KMS-11 (cell line): ENCODE measurements around the gene EXOC3L1.

Source experiments
- H2AFZ ChIP-seq: fragments of 200-600 bp; sonication (generic); 2 replicates; pipeline ENCODE4 v1.6.1; 2016; ENCODE audit warnings: antibody characterized with exemption, mixed run types, low read depth
- H3K27ac ChIP-seq: fragments of 200-600 bp; sonication (generic); 2 replicates; pipeline ENCODE4 v1.6.1; 2016; ENCODE audit warnings: mild to moderate bottlenecking, mixed run types
- H3K27me3 ChIP-seq: fragments of 200-600 bp; sonication (generic); 2 replicates; pipeline ENCODE4 v1.6.1; 2017; ENCODE audit warnings: mild to moderate bottlenecking, low read depth, mixed run types, moderate library complexity; ENCODE audit not compliant: insufficient read depth
- H3K36me3 ChIP-seq: fragments of 200-600 bp; sonication (generic); 2 replicates; pipeline ENCODE4 v1.6.1; 2017; ENCODE audit warnings: mild to moderate bottlenecking, mixed run types; ENCODE audit not compliant: insufficient read depth
- H3K4me1 ChIP-seq: fragments of 200-600 bp; sonication (generic); 2 replicates; pipeline ENCODE4 v1.6.1; 2016; ENCODE audit warnings: mild to moderate bottlenecking, low read depth, mixed run types; ENCODE audit not compliant: poor library complexity, severe bottlenecking
- H3K4me2 ChIP-seq: fragments of 200-600 bp; sonication (generic); 2 replicates; pipeline ENCODE4 v1.7.0; 2016; ENCODE audit warnings: mild to moderate bottlenecking, mixed run types
- H3K4me3 ChIP-seq: fragments of 200-600 bp; sonication (generic); IDR thresholded peaks from 2 replicates; pipeline ENCODE4 v1.6.1; 2017; ENCODE audit warnings: low read depth, low read length, mixed read lengths; ENCODE audit not compliant: insufficient read depth
- H3K79me2 ChIP-seq: fragments of 200-600 bp; sonication (generic); 2 replicates; pipeline ENCODE4 v1.6.1; 2016; ENCODE audit warnings: low read depth, mixed run types; ENCODE audit not compliant: insufficient read depth
- H3K9ac ChIP-seq: fragments of 200-600 bp; sonication (generic); 2 replicates; pipeline ENCODE4 v1.6.1; 2016; ENCODE audit warnings: mild to moderate bottlenecking, mixed run types
- H4K20me1 ChIP-seq: fragments of 200-600 bp; sonication (generic); 2 replicates; pipeline ENCODE4 v1.6.1; 2016; ENCODE audit warnings: mild to moderate bottlenecking, mixed run types; ENCODE audit not compliant: insufficient read depth
- TF ChIP-seq, protein P1 (sequence below): fragments of 200-600 bp; sonication (generic); conservative IDR thresholded peaks from 2 replicates; pipeline ENCODE4 v1.6.1; 2017; ENCODE audit warnings: low read depth, mild to moderate bottlenecking, antibody characterized with exemption, low read length, moderate library complexity, mixed read lengths

EXOC3L1 gene

DNA sequence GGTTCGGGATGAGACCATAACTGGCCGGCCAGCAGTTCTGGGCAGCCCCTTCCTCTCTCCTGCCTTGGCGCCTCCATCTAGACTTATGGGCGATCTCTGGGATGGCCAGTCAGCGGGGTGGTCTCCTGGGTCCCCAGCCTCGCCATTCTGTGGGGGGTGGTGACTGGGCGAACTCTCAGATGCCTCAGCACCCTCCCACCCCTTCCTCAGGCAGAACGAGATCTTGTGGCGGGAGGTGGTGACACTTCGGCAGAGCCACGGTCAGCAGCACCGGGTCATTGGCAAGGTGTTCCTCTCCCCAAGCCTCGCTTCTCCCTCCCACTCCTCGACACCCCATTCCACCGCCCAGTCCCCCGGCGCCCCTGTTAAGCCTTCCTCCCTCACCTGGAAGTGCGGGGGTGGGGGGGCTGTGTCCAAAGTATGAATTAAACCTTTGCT is 23.8 kb downstream of the EXOC3L1 start:
- H3K4me2 ChIP-seq, result no peak overlapping the region
- H3K9ac ChIP-seq, result no peak overlapping the region
- H3K27me3 ChIP-seq, result no peaks in the 10 kb centered on the region
- no peak overlapping the region for H3K4me3 ChIP-seq
- H3K4me1 ChIP-seq, result peaks cover 62% of the 10 kb centered on the region
- TF ChIP-seq, protein P1, sequence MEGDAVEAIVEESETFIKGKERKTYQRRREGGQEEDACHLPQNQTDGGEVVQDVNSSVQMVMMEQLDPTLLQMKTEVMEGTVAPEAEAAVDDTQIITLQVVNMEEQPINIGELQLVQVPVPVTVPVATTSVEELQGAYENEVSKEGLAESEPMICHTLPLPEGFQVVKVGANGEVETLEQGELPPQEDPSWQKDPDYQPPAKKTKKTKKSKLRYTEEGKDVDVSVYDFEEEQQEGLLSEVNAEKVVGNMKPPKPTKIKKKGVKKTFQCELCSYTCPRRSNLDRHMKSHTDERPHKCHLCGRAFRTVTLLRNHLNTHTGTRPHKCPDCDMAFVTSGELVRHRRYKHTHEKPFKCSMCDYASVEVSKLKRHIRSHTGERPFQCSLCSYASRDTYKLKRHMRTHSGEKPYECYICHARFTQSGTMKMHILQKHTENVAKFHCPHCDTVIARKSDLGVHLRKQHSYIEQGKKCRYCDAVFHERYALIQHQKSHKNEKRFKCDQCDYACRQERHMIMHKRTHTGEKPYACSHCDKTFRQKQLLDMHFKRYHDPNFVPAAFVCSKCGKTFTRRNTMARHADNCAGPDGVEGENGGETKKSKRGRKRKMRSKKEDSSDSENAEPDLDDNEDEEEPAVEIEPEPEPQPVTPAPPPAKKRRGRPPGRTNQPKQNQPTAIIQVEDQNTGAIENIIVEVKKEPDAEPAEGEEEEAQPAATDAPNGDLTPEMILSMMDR, result no peak
- H3K36me3 ChIP-seq, result no peaks in the 10 kb centered on the region
- no peaks in the 10 kb centered on the region for H3K79me2 ChIP-seq
- H3K27ac ChIP-seq, result no peak overlapping the region
- H4K20me1 ChIP-seq, result no peaks in the 10 kb centered on the region
- H2AFZ ChIP-seq, result no peak overlapping the region

DNA sequence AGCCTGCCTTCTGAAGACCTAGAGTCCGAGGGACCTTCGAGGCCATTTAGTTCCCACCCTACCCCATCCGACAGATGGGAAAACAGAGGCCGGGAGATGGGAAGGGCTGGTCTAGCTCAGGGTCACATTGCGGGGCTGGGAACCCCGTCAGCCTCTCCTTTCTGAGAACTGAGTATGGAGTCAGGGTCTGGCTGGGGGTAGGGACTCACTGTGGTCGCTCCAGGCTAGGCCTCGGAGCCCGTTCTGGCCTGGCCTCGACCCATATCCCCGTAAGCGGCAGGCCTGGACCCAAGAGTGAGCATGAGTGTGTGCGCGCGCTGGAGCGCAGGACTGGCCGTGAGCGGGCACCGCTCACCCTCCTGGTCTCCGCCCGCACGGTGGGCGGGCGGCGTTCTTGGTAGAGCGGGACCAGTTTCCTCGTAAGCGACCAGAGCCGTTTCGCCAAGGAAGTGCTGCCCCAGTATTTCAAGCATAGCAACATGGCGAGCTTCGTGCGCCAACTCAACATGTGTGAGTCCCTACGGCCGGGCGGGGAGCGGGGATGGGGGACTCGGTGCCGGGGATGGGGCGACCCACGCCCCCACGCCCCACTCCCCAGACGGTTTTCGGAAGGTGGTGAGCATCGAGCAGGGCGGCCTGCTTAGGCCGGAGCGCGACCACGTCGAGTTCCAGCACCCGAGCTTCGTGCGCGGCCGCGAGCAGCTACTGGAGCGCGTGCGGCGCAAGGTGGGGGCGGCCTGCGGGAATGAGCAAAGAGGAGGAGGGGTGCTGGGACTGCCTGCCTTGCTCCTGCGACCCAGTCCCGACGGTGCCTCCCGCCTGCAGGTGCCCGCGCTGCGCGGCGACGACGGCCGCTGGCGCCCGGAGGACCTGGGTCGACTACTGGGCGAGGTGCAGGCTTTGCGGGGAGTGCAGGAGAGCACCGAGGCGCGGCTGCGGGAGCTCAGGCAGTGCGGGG is 24.5 kb downstream of the EXOC3L1 start:
- H2AFZ ChIP-seq, result no peak overlapping the region
- TF ChIP-seq, protein P1, result no peak
- no peaks in the 10 kb centered on the region for H3K27me3 ChIP-seq
- H3K9ac ChIP-seq, result no peak overlapping the region
- peak overlapping the region; percentile 44 for H3K4me2 ChIP-seq
- H4K20me1 ChIP-seq, result no peaks in the 10 kb centered on the region
- H3K79me2 ChIP-seq, result no peaks in the 10 kb centered on the region
- peaks cover 58% of the 10 kb centered on the region for H3K4me1 ChIP-seq
- no peaks in the 10 kb centered on the region for H3K36me3 ChIP-seq
- H3K27ac ChIP-seq, result no peak overlapping the region
- no peak overlapping the region for H3K4me3 ChIP-seq

DNA sequence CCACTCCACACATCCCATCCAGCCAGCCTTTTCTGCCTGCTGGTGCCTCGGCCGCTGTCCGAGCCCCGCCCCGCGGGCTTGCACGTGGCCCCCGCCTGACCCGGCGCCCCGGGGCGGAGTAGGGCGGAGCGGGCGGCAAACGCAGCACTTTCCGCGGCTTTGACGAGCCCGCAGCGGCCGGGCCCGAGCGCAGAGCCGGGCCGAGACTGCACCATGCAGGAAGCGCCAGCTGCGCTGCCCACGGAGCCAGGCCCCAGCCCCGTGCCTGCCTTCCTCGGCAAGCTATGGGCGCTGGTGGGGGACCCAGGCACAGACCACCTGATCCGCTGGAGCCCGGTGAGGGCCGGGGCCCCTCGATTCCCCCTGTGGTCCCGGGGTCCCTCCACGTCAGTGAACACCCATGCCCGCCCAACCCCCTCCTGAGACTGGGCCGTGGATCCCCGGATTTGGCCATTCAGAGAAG is 25.3 kb downstream of the EXOC3L1 start, which contains the start of gene HSF4:
TSS of gene HSF4 (plus strand) at position 147 of the 463 bp plus-strand sequence. CDS start at position 214, 67 bp downstream.
- H3K4me2 ChIP-seq, result peak within 1 kb of the TSS; percentile 44
- H3K27ac ChIP-seq, result no peak within 1 kb of the TSS; the same call in 1 of the 2 replicates

DNA sequence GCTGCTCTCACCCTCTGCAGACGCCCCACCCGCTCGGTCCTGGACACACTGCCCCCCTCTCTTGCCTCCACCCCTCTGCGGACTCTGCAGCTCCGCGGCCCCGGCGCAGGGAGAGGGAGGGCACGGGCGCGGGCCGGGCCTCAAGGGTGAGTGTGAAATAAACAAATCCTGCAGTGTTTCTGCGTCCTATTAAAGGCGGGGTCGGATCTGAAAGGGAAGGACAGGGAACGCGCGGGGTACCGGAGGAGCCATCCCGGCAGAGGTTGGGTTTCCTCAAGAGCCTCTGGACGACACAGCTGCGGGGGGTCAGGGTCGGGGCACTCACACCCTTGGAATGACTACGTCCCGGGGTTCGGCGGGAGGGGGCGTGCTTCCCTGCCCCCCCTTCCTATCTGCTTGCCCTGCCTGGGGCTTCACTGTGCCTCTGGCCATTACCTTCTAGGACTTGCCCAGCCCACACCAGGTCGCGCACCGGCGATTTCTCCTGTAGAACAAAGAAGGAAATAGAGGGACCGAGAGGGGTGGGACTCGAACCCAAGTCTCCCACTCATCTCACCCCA is 25.9 kb downstream of the EXOC3L1 start:
- no peaks in the 10 kb centered on the region for H3K27me3 ChIP-seq
- H3K4me2 ChIP-seq, result peak overlapping the region; percentile 22
- H2AFZ ChIP-seq, result no peak overlapping the region
- H3K27ac ChIP-seq, result no peak overlapping the region
- no peak overlapping the region; the same call in 1 of the 2 replicates for H3K9ac ChIP-seq
- no peaks in the 10 kb centered on the region for H4K20me1 ChIP-seq
- peaks cover 48% of the 10 kb centered on the region for H3K4me1 ChIP-seq
- H3K36me3 ChIP-seq, result no peaks in the 10 kb centered on the region
- TF ChIP-seq, protein P1, result no peak
- no peaks in the 10 kb centered on the region for H3K79me2 ChIP-seq
- H3K4me3 ChIP-seq, result no peak overlapping the region

More for the DNA sequence above, 25.3 kb downstream of the EXOC3L1 start, which contains the start of gene HSF4:
- Histone ChIP-seq H2AFZ (peak within 1 kb of the TSS; percentile 47; the same call in 1 of the 2 replicates), H3K36me3 (no peaks in the 10 kb centered on the region), H3K9ac (peak within 1 kb of the TSS; percentile 32; the same call in 1 of the 2 replicates), H3K27me3 (no peaks in the 10 kb centered on the region), H3K4me3 (no peak within 1 kb of the TSS), H3K4me1 (peaks cover 53% of the 10 kb centered on the region), H4K20me1 (no peaks in the 10 kb centered on the region), H3K79me2 (no peaks in the 10 kb centered on the region)
- TF ChIP-seq, protein P1, result no peak
